Stimulated activated CD8-positive, alpha-beta memory T cell treated with anti-CD3 and anti-CD28 coated beads, Interleukin-4, amount 100 ng/mL, for 1 hour (primary cell): ENCODE data around the gene TPPP.
A peak's percentile ranks its signal among the peaks of the same experiment; 100 is the strongest.
"Not testable (repeated sequence)": the region's sequence is repeated elsewhere in the genome, so short reads cannot be mapped to it uniquely, and the experiment has no call there.

Experiments used
- DNase-seq, 2 donors: peaks; one replicate each; pipeline ENCODE4 v3.0.0-alpha.2; 2020; ENCODE audit warnings: low read depth in 2 of 2, low spot score in 1 of 2

TPPP gene

DNA sequence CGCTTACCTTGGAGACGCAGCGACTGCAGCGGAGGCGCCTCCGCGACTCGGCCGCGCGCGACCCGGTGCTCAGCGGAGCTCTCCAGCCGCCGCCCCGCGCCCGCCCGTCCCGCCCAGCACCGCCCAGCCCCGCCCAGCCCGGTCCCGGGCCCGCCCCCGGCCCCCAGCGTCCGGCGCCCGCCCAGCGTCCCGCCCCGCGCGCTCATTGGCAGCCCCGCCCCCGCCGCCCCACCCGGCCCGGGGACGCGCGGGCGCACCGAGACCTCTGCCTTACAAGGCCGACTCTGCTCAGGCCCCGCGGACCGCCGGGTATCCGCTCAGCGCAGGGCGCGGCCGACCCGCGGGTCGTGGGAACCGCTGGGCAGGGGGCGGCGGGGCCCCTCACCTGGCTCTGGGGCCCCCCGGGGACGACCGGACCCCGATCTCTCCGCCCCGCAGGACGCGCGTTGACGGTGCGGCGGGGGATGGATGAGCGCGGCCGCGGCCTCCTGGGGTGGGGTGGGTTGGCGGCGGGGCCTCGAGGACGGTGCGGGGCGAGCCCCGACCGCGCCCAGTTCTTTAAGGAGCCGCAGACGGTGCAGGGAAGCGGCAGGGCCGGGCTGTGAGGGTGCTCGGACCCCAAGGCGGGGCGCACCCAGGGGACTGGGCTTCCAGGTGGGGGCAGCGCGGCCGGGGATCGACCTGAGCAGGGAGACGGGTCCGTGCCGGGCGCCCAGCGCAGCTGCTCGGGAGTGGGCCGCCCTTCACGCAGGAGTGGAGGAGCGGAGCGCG, at the start of gene TPPP:
TSS of gene TPPP (minus strand) at position 82 of the 771 bp plus-strand sequence. CDS start 15,292 bp downstream, outside the sequence.
- DNase-seq, result peak; percentile 30 to 64

DNA sequence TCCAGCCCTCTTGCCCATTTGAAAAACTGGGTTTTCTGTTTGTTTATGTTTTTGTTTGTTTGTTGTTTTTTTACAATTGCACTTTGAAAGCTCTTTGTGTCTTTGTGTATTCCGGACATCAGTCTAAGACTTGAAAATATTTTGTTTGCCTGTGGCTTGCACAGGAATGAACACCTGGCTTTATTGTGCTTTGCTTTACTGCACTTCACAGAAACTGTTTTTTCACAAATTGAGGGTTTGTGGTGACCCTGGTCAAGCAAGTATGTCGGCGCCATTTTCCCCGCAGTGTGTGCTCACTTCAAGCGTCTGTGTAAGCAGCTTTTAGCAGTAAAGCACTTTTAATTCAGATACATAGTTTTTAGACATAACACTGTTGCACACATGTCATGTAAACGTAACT, 49.1 kb upstream of the TPPP start:
- not testable (repeated sequence) for DNase-seq

DNA sequence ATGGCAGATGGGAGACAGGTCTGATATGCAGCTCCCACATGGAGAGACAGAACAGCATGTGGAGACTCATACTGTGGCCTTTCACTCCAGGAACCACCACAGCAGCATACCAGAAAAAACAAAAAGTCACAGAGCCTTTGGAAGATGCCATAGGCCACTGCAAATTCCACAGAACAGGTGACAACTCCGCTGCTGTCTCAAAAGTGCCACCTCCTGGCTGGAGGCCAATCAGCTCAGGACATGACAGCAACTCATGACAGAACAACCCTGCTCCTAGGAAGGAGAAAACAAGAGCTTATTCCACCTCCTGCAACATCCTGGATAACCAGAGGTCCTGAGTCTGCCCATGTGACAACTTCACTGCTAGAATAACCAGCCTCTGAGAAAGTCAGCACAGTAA, 41.0 kb upstream of the TPPP start:
- DNase-seq, result not testable (repeated sequence)

DNA sequence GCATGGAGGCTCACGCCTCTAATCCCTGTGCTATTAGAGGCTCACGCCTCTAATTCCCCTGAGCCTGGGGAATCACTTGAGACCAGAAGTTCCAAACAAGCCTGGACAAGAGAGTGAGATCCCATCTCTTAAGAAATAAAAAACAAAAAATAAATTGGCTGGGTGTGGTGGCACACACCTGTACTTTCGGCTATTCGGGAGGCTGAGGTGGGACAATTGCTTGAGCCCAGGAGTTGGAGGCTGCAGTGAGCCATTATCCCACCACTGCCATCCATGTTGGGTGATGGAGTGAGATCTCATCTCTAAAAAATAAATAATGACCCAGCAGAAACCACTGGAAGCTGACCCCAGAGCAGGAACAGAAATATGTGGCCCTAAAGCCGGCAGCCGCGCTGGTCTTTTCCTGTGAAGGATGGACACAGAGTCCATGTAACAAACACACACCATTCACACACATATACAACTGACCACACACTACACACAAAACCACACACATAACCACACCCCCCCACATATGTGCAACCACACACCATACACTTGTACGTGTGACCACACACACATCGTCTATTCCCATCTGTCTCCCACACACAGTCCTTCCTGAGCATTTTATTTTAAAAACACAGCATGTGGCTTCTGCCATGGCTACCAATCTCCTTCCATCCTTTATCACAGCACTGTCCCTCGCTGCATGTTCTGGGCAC, 39.8 kb upstream of the TPPP start:
- DNase-seq, result not testable (repeated sequence)

DNA sequence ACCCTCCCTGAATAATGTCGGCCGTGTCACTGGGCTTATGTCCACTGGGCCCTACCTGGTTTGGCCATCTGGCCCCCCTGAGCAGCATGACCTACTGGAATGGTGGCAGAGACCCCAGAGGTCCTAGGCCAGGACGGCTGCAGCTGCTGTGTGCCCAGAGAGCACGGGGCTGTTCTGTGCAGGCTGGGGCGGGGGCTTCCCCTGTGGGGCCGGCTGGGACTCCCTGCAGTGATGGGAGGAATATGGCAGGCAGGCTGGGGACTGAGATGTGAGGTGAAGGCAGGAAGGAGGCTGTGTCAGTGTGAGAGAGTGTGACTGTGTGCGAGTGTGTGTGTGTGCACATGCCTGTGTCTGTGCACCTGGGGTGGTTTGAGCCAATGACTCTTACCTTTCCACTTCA, 36.1 kb upstream of the TPPP start:
- DNase-seq, result not testable (repeated sequence)

DNA sequence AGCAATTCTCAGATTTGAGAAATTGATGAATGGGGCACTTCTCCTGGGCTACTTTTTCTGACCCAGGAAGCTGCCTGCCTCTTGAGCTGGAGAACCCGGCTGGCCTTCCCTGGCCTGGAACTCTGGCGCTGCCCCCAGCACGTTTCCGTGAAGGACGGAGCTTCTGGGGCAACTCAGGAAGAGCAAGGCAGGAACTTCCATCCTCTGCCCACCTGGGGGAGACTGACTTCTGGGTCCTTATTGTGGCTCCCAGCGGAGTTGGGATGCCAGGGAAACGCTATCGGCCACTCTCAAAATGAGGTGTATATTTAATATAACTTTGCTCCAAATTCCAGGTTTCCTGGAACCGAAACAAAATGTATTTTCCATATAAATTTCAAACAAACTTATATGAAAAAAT, 33.9 kb upstream of the TPPP start:
- DNase-seq, result not testable (repeated sequence)

DNA sequence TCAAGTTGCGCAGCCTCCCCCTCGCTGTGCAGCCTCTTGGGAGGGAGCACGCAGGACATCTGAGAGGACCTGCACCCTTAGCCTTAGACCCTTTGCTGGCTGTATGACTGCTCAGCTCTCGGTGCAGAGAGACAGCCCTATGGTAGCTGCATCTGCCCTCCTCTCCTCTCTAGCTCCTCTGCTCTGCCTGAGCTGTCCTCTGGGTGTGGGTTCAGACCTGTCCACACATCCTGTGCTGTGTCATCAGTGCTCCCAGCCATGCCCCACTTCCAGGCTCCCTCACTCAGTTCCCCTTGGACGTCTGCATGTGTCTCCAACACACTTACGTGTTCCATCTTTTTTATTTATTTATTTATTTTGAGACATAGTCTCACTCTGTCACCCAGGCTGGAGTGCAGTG, 30.7 kb upstream of the TPPP start:
- DNase-seq, result not testable (repeated sequence)

DNA sequence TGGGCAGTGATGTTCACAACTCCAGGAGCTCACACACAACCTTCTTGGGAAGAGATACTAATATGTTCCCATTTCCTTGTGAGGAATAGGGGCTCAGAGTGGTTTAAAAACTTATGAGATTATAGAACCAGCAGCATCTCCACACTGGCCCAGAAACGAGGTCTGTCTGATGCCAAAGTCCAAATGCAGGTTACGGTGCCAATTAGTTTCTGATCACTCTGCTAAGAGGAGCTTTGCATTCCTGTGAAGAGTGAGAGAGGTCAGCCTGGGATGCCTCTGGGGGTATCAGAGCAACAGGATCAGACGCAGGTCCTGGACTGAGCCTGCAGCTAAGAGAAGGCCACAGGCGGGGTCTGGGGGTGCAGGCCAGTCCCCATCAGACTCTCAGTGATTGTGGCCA, 30.2 kb upstream of the TPPP start:
- not testable (repeated sequence) for DNase-seq

DNA sequence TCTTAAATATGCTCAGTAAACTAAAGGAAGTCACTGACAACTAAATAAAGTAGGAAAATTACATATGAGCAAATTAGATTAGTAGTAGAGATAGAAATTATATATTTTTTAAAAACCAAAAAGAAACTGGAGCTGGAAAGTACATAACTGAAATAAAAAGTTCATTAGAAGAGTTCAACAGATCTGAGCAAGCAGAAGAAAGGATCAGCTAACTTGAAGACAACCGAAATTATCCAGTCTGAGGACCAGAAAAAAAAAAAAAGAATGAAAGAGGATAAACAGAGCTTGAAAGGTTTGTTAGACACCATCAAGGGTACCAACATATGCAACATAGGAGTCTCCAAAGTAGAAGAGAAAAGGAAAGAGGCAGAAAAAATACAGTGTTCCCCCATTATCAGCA, 26.2 kb upstream of the TPPP start:
- not testable (repeated sequence) for DNase-seq

DNA sequence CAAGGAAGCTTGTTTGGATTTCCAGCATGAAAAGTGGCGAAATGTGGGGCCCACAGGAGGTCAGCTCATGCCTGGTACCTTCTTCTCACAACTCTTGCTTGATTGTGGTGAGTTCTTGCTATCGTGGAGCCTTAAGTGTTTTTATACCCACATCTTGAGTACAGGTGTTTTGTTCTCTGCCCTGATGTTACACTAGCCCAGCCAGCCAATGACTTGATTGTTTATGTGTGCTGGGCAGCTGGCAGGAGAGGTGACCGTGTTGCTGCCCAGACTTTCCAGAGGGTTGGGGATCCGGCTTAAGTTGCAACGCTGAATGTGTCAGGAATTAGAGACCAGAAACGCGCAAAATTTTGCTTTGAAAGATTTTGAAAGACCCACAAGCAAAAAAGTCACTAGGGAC, 24.0 kb upstream of the TPPP start:
- no peak for DNase-seq

DNA sequence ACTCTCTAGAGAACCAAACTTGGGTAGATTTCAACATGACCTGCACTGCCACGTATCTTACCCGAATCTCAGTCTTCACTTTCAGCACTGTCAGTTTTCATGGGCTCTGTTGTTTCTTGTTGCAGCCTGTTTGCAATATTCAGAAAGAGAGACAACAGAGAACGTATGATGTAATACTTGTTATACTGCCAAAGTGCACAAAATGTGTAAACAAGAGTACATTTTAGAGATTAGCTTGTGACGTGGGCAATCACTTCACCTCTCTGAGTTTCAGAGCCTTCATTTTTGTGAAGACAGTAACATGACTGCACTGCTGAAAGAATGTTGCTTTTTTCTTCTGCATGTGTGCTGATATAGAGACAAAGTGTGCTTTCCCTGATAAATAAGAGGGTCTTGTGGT, 23.6 kb upstream of the TPPP start:
- DNase-seq, result not testable (repeated sequence)

DNA sequence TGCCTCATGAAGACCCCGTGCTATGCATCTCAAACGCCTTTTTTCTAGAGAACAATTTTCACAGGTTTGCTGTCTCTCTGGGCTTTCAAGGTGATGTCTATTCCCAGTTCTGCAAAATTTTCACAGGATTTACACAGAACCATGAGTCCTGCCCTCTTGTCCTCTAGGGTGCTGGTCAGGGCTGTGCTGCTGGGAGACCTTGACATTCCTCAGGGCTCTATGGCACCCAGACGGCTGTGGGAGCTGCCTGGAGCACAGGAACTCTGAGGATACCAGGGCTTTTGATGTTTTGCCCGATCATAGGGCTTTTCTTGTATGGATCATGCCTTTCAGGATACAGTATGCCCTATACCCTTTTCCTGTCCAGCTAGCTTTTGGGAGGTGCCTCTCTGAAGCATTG, 22.5 kb upstream of the TPPP start:
- not testable (repeated sequence) for DNase-seq

DNA sequence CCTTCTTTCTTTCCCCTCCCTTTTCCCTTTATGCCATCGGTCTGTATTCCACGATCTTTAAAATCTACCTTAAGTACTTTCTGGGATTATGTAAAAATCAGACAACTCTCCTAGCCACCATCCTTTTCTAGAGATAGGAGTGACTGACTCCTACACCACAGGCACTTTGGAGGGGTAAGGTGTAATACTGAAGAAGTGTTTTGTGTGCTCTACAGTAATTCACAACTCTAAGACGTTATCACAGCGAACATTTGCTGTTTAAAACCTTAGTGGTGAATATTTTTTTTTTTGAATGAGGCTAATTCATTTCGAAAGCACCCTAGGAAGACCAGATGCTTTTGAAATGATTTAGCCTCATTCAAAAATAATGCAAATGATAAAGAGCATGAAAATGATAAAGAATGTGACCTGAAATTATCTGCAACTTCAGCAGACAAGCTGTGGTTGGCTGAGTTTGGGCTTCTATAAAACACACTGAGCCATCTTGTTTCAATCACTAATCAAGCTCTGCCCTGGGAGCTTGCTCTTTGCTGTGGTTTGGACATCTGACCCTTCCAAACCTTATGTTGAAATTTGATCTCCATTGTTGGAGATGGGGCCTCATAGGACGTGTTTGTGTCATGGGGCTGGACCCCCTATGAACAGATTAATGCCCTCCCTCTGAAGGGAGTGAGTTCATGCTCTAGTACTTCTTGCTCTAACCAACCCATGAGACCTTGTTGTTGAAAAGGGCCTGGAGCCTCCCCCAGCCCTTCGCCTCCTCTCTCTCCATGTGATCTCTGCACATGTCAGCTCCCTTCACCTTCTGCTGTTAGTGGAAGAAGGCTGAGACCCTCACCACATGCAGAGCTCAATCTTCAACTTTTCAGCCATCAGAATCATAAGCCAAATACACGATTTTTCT, 21.3 kb upstream of the TPPP start:
- DNase-seq, result not testable (repeated sequence)

DNA sequence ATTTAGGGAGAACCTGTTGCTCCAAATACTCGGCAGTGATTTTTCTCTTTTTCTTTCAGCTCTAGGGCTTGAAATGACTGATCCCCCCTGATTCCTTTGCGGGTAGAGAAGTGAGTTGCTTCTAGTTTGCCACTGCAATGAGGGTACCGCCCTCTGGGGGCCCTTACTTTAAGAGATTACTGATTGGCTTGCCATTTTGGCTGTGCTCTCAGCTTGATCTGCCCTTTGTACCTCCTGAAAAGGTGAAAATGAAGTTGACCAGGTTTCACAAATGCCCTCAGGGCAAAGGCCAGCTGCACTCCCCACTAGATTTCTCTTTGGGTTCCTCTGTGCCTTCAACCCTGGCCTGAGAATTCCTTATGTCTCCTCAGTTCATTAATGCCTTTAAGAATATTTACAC, 20.5 kb upstream of the TPPP start:
- DNase-seq, result not testable (repeated sequence)

DNA sequence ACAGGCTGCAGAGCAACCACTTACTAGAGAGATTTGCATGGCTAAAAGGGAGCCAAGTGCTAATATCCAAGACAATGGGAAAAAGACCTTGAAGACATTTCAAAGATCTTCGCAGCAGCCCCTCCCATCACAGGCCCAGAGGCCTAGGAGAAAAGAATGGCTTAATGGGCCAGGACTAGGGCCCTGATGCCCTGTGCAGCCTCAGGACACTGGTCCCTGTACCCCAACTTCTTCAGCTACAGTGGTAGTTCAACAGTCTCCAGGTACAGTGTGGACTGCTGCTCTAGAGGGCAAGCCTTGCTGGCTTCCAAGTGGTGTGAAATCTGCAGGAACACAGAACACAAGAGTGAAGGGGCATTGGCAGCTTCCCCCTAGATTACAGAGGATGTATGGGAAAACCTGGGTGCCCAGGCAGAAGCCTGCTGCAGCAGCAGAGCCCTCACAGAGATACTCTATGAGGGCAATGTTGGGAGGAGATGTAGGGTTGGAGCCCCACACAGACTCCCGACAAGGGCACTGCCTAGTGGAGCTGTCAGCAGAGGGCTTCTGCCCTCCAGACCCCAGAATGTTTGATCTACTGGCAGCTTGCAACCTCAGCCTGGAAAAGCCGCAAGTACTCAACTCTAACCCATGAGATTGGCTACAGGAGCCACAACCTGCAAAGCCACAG, 15.8 kb upstream of the TPPP start:
- DNase-seq, result not testable (repeated sequence)

DNA sequence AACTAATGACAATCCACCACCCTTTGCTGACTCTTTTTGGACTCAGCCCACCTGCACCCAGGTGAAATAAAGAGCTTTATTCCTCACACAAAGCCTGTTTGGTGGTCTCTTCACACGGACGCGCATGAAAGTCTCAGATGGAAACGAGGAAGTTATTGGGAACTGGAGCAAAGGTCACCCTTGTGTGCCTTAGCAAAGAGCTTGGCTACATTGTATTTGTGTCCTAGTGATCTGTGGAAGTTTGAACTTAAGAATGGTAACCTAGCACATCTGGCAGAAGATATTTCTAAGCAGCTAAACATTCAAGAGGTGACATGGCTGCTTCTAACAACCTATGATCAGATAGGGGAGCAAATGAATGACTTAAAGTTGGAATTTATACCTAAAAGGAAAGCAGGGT, 15.2 kb upstream of the TPPP start:
- not testable (repeated sequence) for DNase-seq

DNA sequence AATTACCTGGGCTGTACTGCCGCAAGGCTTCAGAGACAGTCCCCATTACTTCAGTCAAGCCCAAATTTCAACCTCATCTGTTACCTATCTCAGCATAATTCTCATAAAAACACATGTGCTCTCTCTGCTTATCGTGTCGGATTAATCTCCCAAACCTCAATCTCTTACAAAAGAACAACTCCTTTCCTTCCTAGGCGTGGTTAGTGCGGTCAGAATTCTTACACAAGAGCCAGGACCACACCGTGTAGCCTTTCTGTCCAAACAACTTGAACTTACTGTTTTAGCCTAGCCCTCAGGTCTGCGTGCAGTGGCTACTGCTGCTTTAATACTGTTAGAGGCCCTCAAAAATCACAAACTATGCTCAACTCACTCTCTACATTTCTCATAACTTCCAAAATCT, 13.0 kb upstream of the TPPP start:
- DNase-seq, result not testable (repeated sequence)

DNA sequence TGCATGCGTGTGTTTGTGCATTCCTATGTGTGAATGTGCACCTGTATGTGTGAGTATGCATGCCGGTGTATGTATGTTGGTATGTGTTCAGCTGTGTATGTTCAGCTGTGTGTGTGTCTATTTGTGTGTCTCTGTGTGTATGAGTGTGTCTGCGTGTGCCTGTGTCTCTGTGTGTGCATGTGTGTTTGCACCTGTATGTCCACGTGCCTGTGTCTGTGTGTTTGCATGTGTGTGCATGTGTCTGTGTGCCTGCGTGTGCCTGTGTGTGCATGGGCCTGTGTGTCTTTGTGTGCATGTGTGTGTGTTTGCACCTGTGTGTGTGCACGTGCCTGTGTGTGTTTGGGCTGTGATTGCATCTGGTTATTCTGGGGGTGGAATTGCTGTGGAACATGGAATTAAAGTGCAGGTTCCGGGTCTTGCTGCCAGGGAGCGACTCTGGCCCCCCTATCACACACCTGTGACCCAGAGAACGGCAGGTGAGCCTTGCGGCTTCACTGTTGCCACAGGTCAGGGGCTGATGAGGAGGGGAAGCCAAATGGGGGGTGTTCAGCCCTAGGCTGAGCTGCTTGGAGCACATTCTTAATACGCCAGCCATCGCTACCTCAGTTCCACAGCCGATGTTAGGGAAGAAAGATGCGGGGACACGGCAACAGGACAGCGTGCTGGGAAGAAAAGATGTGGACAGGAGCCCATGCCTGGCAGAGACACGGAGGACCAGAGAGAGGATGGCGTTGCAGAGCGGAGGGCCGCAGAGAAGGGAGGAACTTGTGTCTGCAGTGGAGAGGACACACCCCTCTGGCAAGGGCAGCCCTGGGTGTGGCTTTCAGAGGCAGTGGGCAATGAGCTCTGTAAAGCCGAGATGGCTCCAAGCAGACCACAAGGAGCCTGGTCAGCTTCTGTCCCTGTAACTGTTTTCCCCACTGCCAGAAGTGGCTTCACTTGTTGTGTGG, 3.9 kb upstream of the TPPP start:
- DNase-seq, result not testable (repeated sequence)

DNA sequence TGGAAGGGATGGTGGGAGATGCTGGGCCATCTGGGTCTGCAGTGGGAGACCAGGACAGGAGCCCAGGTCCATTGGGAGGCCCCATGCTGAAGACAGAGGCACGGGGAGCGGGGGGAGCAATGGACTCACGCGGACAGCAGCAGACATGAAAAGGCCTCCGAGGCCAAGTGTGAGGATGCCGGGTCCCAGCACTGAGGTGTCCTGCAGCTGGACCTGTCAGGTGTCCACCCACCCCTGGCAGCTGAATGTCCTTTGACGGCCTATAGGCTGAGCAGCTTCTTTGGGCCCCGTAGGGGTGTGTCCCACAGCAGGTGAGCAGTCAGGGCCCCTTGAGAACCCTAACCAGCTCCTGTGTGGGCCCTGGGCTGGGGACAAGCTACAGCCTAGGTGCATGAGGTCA, 3.0 kb upstream of the TPPP start:
- DNase-seq, result not testable (repeated sequence)

DNA sequence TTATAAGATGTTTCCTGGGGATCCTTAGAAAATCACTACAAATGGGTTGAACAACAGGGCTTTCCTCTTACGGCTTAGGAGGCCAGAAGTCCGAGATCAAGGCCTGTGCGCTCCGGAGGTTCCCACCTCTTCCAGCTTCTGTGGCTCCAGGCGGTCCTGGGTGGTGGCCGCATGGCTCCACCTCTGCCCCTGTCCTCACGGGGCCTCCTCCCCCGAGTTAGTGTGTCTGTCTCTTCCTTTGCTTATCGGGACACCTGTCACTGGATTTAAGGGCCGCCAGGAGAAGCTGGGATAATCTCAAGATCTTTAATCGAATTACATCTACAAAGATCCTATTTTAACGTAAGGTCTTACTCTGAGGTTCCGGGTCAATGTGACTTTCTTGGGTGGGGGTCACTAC, 2.3 kb upstream of the TPPP start:
- DNase-seq, result not testable (repeated sequence)
